CD14-positive monocyte (primary cell): ENCODE results near the gene APBA3. TPM values are rescaled to one million over a fixed set of nuclear protein-coding genes. Genes with fewer than 3 reads are reported as not detected.

ENCODE experiments used
- DNase-seq, 3 donors: peaks; one replicate each; pipeline ENCODE4 v3.0.0-alpha.2; 2011 to 2022
- H2AFZ ChIP-seq: 2 replicates; pipeline ENCODE4 v1.6.0; 2012; ENCODE audit warnings: mild to moderate bottlenecking, low read depth, low read length, inconsistent platforms; ENCODE audit not compliant: insufficient read depth, poor library complexity, severe bottlenecking
- H3K27ac ChIP-seq, 2 donors: 1 replicate in 1 of 2; 2 replicates in 1 of 2; pipeline ENCODE4 v1.5.1; 2012 to 2013; ENCODE audit warnings: low read length in 2 of 2, control low read depth in 1 of 2, inconsistent platforms in 1 of 2, low read depth in 1 of 2, mild to moderate bottlenecking in 1 of 2
- H3K27me3 ChIP-seq, 2 donors: one replicate each; pipeline versions ENCODE4 v1.6.0 to v1.6.1; 2011 to 2013; ENCODE audit warnings: low read length in 2 of 2; ENCODE audit not compliant: control insufficient read depth in 2 of 2, insufficient read depth in 2 of 2
- H3K36me3 ChIP-seq, 2 donors: replicated peaks in 1 of 2; 1 replicate in 1 of 2; 2 replicates in 1 of 2; pipeline versions ENCODE4 v1.5.1 to v1.6.1; 2012 to 2013; ENCODE audit warnings: low read length in 2 of 2, control low read depth in 1 of 2, inconsistent platforms in 1 of 2, mild to moderate bottlenecking in 1 of 2; ENCODE audit not compliant: insufficient read depth in 2 of 2, control insufficient read depth in 1 of 2
- H3K4me1 ChIP-seq, 2 donors: 1 replicate in 1 of 2; 2 replicates in 1 of 2; pipeline versions ENCODE4 v1.5.1 to v1.6.1; 2012 to 2013; ENCODE audit warnings: low read length in 2 of 2, control low read depth in 1 of 2, inconsistent platforms in 1 of 2, mild to moderate bottlenecking in 1 of 2, moderate library complexity in 1 of 2; ENCODE audit not compliant: insufficient read depth in 2 of 2, control insufficient read depth in 1 of 2
- H3K4me2 ChIP-seq: replicated peaks from 2 replicates; pipeline ENCODE3; 2012; ENCODE audit warnings: low read length, moderate library complexity, mild to moderate bottlenecking; ENCODE audit not compliant: poor library complexity, severe bottlenecking; ENCODE audit errors: extremely low read depth
- H3K4me3 ChIP-seq, 3 experiments: fragments of 200-600 bp in 1 of 3; sonication (generic) in 1 of 3; replicated peaks in 1 of 3; 1 replicate in 2 of 3; 2 replicates in 1 of 3; pipeline ENCODE4 v1.5.1; 2011 to 2013; ENCODE audit warnings: low read length in 3 of 3, mild to moderate bottlenecking in 3 of 3, control low read depth in 2 of 3, low read depth in 2 of 3, inconsistent platforms in 1 of 3, moderate library complexity in 1 of 3
- H3K79me2 ChIP-seq: 2 replicates; pipeline ENCODE4 v1.6.0; 2012; ENCODE audit warnings: mild to moderate bottlenecking, control low read depth, inconsistent platforms, low read length, moderate library complexity; ENCODE audit not compliant: insufficient read depth
- H3K9ac ChIP-seq: 2 replicates; pipeline ENCODE4 v1.6.0; 2017; ENCODE audit warnings: low read length, mild to moderate bottlenecking; ENCODE audit not compliant: insufficient read depth, poor library complexity, severe bottlenecking
- H3K9me3 ChIP-seq, 2 donors: replicated peaks in 1 of 2; 1 replicate in 1 of 2; 2 replicates in 1 of 2; pipeline versions ENCODE4 v1.5.1 to v1.6.1; 2012 to 2013; ENCODE audit warnings: low read length in 2 of 2, control low read depth in 1 of 2; ENCODE audit not compliant: control insufficient read depth in 1 of 2, insufficient read depth in 1 of 2
- H4K20me1 ChIP-seq: 2 replicates; pipeline ENCODE4 v1.6.0; 2012; ENCODE audit warnings: mild to moderate bottlenecking, low read length, control low read depth, moderate library complexity; ENCODE audit not compliant: insufficient read depth
- H3K27ac Mint-ChIP-seq, 7 donors: one replicate each; pipeline ENCODE4 v1.8.0; 2020; ENCODE audit warnings: mild to moderate bottlenecking in 7 of 7, mixed read lengths in 7 of 7, moderate library complexity in 6 of 7, inconsistent platforms in 2 of 7
- H3K27me3 Mint-ChIP-seq, 3 donors: one replicate each; pipeline ENCODE4 v1.8.0; 2021 to 2022; ENCODE audit warnings: low read depth in 3 of 3, mild to moderate bottlenecking in 3 of 3, mixed read lengths in 3 of 3, moderate library complexity in 3 of 3, inconsistent platforms in 1 of 3
- H3K36me3 Mint-ChIP-seq, 2 donors: one replicate each; pipeline ENCODE4 v1.8.0; 2020; ENCODE audit warnings: mixed read lengths in 2 of 2, inconsistent platforms in 1 of 2, mild to moderate bottlenecking in 1 of 2
- H3K4me1 Mint-ChIP-seq: one replicate; pipeline ENCODE4 v1.8.0; 2020; ENCODE audit warnings: mild to moderate bottlenecking, mixed read lengths
- H3K4me3 Mint-ChIP-seq, 2 donors: one replicate each; pipeline ENCODE4 v1.8.0; 2020; ENCODE audit warnings: mild to moderate bottlenecking in 2 of 2, mixed read lengths in 2 of 2, moderate library complexity in 1 of 2
- H3K9me3 Mint-ChIP-seq, 7 donors: one replicate each; pipeline ENCODE4 v1.8.0; 2020 to 2022; ENCODE audit warnings: mixed read lengths in 7 of 7, mild to moderate bottlenecking in 6 of 7, moderate library complexity in 6 of 7, inconsistent platforms in 2 of 7
- WGBS: methylation state at CpG from one replicate; pipeline ENCODE4 v1.1.5; 2013; ENCODE audit warnings: missing lambda C conversion rate; ENCODE audit not compliant: insufficient coverage; 5-methylcytosine and 5-hydroxymethylcytosine counted together
- intact Hi-C, 2 donors: fragments of 100-400 bp; cut with micrococcal nuclease; formaldehyde crosslinking; loops; one replicate each; pipeline versions ENCODE4 v1.15.0 to v1.15.1; 2023
- polyA plus RNA-seq, 3 donors: library from polyadenylated mRNA; depleted of rRNA in 1 of 3; unstranded in 2 of 3; stranded (reverse) in 1 of 3; fragments of 300-500 nt in 2 of 3; fragments of >200 nt in 1 of 3; fragmentation: Illumina TruSeq in 2 of 3; gene quantifications; 1 replicate in 2 of 3; 2 replicates in 1 of 3; pipeline ENCODE4 v1.2.3, GENCODE V29; 2012 to 2021
- TF ChIP-seq, protein P1 (sequence below): fragments of 200-600 bp; IDR thresholded peaks from one replicate; pipeline ENCODE4 v1.8.0; 2022; ENCODE audit warnings: antibody characterized with exemption, mild to moderate bottlenecking

The APBA3 gene
- polyA plus RNA-seq, 3 donors, result 14.5 to 23.1 (median 16.1) TPM

DNA sequence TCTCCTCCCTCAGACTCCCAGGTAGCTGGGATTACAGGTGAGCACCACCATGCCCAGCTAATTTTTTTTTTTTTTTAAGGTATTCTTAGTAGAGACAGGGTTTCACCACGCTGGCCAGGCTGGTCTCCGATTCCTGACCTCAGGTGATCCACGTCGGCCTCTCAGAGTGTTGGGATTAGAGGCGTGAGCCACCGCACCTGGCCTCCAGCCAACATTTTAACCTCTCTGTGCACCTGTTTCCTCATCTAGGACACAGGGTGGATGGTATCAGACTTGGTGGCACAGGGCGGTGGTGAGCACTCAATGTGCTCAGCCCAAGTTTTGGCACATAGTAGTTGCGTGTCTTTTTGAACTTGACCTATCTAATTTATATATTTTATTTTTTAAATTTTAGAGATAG is 12.5 kb downstream of the APBA3 start:
- Histone ChIP-seq H2AFZ (no peak overlapping the region), H3K27me3 (no peaks in the 10 kb centered on the region), H3K4me2 (no peak overlapping the region), H3K36me3 (peaks cover 15 to 29% of the 10 kb centered on the region in 2 donors), H3K9me3 (peaks cover 0 to 3% of the 10 kb centered on the region in 2 donors), H3K4me1 (no peaks in the 10 kb centered on the region), H3K79me2 (no peaks in the 10 kb centered on the region), H3K27ac (no peak overlapping the region), H4K20me1 (no peaks in the 10 kb centered on the region), H3K4me3 (no peak overlapping the region), H3K9ac (no peak overlapping the region)
- no peaks in the 10 kb centered on the region for H3K27me3 Mint-ChIP-seq
- DNase-seq, result no peak
- no CpG with 5 or more reads among the region's 8 CpGs for WGBS
- no peaks in the 10 kb centered on the region for H3K4me1 Mint-ChIP-seq
- no peak overlapping the region for H3K27ac Mint-ChIP-seq
- H3K9me3 Mint-ChIP-seq, result peaks cover 0 to 5% (median 3%) of the 10 kb centered on the region in 7 donors
- H3K36me3 Mint-ChIP-seq, result peaks cover 18 to 25% of the 10 kb centered on the region in 2 donors
- H3K4me3 Mint-ChIP-seq, result no peak overlapping the region
- TF ChIP-seq, protein P1, sequence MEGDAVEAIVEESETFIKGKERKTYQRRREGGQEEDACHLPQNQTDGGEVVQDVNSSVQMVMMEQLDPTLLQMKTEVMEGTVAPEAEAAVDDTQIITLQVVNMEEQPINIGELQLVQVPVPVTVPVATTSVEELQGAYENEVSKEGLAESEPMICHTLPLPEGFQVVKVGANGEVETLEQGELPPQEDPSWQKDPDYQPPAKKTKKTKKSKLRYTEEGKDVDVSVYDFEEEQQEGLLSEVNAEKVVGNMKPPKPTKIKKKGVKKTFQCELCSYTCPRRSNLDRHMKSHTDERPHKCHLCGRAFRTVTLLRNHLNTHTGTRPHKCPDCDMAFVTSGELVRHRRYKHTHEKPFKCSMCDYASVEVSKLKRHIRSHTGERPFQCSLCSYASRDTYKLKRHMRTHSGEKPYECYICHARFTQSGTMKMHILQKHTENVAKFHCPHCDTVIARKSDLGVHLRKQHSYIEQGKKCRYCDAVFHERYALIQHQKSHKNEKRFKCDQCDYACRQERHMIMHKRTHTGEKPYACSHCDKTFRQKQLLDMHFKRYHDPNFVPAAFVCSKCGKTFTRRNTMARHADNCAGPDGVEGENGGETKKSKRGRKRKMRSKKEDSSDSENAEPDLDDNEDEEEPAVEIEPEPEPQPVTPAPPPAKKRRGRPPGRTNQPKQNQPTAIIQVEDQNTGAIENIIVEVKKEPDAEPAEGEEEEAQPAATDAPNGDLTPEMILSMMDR, result no peak
- intact Hi-C loops, result no loop called here

- H3K4me1 ChIP-seq, result no peaks in the 10 kb centered on the region
Observed at GRCh38 chr19:3746371-3747056, 15.0 kb downstream of the APBA3 start.

More at GRCh38 chr19:3746371-3747056, 15.0 kb downstream of the APBA3 start:
- Mint-ChIP-seq H3K36me3 (peaks cover 13 to 17% of the 10 kb centered on the region in 2 donors), H3K9me3 (peaks cover 0 to 8% (median 3%) of the 10 kb centered on the region in 7 donors), H3K27ac (peak overlapping the region in 1 of 7 donors; percentile 69), H3K27me3 (peaks cover 0 to 5% (median 0%) of the 10 kb centered on the region in 3 donors), H3K4me1 (no peaks in the 10 kb centered on the region), H3K4me3 (no peak overlapping the region)
- intact Hi-C loops, result no loop called here
- H3K36me3 ChIP-seq, result peaks cover 6 to 18% of the 10 kb centered on the region in 2 donors
- no peak for DNase-seq
- peaks cover 0 to 3% of the 10 kb centered on the region in 2 donors for H3K9me3 ChIP-seq
- no peaks in the 10 kb centered on the region for H4K20me1 ChIP-seq
- H3K4me3 ChIP-seq, result no peak overlapping the region
- TF ChIP-seq, protein P1, result no peak
- H3K79me2 ChIP-seq, result no peaks in the 10 kb centered on the region
- 88% methylated on average over 28 of the region's 31 CpGs for WGBS
- no peak overlapping the region for H3K4me2 ChIP-seq
- H3K27ac ChIP-seq, result no peak overlapping the region
- no peak overlapping the region for H2AFZ ChIP-seq
- no peaks in the 10 kb centered on the region for H3K27me3 ChIP-seq
- H3K9ac ChIP-seq, result no peak overlapping the region
